ENCODE data around the gene DCP2.

DCP2 gene

DNA sequence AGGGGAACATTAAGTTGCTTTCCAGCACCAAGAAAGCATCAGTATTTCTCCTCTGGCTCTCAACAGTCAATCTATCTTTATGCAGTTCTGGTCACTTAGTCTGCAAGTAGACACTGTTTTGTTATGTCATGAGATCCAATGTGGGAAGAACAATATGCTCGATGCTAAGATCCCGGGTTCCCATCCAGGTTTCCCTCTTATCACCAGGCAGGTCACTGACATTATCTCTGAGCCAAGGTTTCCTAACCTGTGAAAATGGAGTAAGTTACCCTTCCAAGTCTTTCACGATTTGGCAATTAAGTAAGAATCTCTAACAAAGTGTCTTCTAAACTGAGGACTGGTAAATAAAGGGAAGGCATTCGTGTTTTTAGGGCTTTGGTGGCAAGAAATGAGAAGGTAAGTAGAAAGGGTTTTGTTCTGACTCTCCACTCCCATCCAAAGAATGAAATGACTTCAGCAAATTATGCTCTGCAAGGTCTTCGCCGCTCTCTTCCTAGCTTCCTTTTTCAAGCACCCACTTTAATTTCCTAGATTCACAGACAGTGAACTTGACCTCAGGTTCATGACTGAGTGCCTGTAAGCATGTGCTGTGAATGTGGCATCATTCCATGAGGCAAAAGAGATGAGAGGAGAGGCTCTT lies 86.4 kb downstream of the DCP2 start:
- TF ChIP-seq, protein P1, sequence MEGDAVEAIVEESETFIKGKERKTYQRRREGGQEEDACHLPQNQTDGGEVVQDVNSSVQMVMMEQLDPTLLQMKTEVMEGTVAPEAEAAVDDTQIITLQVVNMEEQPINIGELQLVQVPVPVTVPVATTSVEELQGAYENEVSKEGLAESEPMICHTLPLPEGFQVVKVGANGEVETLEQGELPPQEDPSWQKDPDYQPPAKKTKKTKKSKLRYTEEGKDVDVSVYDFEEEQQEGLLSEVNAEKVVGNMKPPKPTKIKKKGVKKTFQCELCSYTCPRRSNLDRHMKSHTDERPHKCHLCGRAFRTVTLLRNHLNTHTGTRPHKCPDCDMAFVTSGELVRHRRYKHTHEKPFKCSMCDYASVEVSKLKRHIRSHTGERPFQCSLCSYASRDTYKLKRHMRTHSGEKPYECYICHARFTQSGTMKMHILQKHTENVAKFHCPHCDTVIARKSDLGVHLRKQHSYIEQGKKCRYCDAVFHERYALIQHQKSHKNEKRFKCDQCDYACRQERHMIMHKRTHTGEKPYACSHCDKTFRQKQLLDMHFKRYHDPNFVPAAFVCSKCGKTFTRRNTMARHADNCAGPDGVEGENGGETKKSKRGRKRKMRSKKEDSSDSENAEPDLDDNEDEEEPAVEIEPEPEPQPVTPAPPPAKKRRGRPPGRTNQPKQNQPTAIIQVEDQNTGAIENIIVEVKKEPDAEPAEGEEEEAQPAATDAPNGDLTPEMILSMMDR (IDR thresholded peaks at IDR 0.05; ENCODE audit: low read depth, low read length) = no peak
- no peak for DNase-seq (ENCODE audit: low read depth in 2 of 2)
- H3K4me3 ChIP-seq (replicated peaks in 1 of 2; ENCODE audit: low read depth in 2 of 2, low read length in 2 of 2) = no peak overlapping the region

DNA sequence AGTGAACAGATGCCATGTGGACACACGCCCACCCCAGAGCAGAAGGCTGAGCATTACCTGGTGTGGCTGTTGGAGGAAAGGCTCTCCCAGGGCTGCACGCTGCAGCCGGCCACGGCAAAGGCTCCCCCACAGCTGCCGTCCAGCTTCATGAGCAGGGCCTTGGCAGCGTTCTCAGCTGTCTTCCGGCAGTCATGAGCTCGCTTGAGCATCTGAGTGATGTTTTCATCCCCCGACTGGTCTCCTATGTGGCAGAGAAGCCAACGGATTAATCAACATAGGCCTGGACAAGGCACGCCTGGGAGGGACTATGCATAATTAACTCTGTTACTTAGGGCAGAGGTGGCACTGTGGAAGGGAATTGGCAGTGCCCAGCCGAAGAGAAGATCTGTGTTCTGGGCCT lies 87.3 kb downstream of the DCP2 start:
- H3K4me3 ChIP-seq (replicated peaks in 1 of 2; ENCODE audit: low read depth in 2 of 2, low read length in 2 of 2) = no peak overlapping the region
- no peak for DNase-seq (ENCODE audit: low read depth in 2 of 2)
- TF ChIP-seq, protein P1 (IDR thresholded peaks at IDR 0.05; ENCODE audit: low read depth, low read length) = no peak

DNA sequence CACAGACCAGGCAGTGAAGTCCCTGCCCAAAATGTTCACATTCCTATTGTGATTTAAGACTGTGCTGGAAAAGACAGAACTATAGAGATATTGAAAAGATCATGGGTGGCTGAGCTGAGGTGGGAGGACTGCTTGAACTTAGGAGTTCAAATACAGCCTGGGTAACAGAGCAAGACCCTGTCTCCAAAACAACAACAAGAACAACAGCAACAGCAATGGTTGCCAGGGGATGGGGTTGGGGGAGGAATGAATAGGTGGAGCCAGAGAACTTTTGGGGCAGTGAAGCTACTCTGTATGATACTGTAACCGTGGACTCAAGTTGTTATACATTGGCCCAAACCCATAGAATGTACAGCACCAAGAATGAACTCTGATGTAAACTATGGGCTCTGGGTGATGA lies 88.2 kb downstream of the DCP2 start:
- TF ChIP-seq, protein P1 (IDR thresholded peaks at IDR 0.05; ENCODE audit: low read depth, low read length) = no peak
- H3K4me3 ChIP-seq (replicated peaks in 1 of 2; ENCODE audit: low read depth in 2 of 2, low read length in 2 of 2) = no peak overlapping the region
- no peak for DNase-seq (ENCODE audit: low read depth in 2 of 2)

DNA sequence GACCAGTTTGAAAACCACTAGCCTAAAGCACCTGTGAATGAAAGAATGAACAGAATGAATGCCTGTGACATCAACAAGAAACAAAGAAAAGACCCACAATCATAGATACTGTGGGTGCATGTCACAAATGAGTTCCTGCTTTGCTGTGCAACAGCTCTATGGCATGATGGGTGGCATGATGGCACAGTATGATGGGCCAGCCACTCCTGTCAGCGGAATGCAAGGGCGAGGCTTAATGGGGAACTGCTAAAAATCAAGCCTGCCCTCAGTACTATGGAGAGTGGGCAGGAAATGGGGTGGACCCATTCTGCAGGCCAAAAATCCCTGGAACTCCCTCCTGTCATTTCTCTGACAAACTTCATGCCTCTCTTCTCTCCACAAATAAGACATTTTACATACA lies 89.0 kb downstream of the DCP2 start:
- no peak overlapping the region for H3K4me3 ChIP-seq (replicated peaks in 1 of 2; ENCODE audit: low read depth in 2 of 2, low read length in 2 of 2)
- TF ChIP-seq, protein P1 (IDR thresholded peaks at IDR 0.05; ENCODE audit: low read depth, low read length) = no peak
- no peak for DNase-seq (ENCODE audit: low read depth in 2 of 2)

DNA sequence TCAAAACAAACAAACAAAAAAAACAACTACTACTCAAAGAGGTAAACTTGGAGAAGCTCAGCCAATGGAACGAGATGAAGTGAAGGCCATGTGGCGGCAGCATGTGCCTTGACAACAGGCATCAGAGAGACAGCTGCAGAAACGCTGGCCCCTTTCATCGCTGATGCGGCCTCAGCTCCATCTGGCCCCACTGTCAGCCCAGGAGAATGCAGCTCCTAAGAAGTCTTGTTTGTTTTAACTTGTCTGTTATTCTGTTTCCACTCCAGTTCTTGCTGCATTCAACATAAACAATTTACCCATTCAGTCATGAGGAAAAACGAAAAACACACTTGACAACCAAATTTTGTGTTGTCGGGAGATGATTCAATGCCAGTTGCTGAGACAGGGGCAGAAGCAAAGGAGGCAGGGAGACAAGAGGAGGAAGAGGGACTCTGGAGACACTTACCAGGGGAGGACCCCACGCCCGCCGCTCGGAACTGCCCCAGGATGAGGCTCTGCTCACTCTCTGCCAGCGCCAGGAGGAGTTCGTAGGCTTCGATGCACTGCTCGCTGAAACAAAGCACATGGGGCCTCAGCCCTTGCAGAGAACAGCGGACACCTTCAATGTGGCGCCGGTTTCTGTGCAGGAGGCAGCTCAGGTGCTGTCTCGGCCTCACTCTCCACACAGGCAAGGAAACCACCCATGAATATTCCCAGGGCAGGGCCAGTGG lies 91.2 kb downstream of the DCP2 start:
- TF ChIP-seq, protein P1 (IDR thresholded peaks at IDR 0.05; ENCODE audit: low read depth, low read length) = no peak
- H3K4me3 ChIP-seq (replicated peaks in 1 of 2; ENCODE audit: low read depth in 2 of 2, low read length in 2 of 2) = no peak overlapping the region
- DNase-seq (ENCODE audit: low read depth in 2 of 2) = no peak

DNA sequence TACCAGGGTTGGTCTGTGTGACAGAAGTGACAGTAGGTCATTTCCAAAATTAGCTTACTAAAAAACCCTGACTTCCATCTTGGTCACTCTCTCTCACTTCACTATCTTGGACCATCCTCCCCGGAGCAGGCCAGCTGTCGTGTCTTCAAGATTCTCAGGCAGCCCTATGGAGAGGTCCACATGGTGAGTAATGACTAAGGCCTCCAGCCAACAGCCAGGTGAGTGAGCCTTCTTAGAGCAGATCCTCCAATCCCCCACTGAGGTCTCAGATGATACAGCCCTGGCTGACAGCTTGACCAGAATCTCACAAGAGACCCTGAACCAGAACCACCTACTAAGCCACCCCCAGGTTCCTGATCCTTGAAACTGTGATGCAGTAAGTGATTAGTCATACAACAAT lies 92.0 kb downstream of the DCP2 start:
- TF ChIP-seq, protein P1 (IDR thresholded peaks at IDR 0.05; ENCODE audit: low read depth, low read length) = no peak
- DNase-seq (ENCODE audit: low read depth in 2 of 2) = peak in 1 of 2 donors; percentile 49
- no peak overlapping the region for H3K4me3 ChIP-seq (replicated peaks in 1 of 2; ENCODE audit: low read depth in 2 of 2, low read length in 2 of 2)
